Measurements from ENCODE around the gene CTXND1. TPM values are rescaled to one million over a fixed set of nuclear protein-coding genes. Genes with fewer than 3 reads are reported as not detected.

The CTXND1 gene
- polyA plus RNA-seq, 3 donors: not detected

DNA sequence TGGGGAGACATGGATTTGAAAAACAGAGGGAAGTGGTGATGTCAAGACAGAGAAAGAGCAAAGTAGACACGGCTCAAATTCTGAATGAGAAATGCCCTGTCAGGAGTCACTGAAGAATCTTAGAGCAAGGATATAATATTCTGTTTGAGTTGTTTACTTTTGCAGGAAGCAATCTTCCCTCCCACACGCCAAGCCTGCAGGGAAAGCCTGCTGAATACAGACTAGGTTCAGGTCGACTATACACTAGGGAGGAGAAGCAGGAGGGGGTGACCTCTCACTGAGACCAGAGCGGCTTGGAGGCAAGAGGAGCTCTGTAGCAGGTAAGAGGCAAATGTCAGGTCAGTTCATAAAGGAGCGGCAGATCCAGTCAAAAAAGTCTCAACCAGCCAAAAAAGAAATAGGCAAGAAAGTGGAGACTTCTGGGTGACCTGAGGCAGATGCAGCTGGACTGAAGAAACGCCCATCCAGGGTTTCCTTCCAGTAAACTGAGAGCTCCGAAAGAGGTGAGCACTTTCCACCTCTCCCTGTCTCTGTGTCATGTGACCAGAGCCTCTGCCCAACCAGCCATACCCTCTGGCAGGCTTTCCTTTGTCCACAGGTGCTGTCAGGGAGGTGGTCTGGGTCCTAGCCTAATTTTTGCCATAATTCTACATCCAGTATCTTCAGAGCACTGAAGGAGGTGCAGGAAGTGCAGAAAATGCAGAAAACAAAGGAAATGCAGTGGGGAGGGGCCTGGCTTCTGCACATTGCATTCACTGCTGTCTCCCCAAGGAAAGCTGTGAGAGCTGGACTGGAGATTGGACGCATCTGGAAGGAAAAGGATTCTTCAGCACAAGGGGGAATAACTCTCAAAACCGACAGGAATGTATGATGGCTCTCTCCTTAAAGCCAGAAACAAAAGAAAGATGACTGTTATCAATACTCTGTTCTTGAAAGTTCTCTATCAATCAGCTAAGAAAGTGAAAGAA is 37.8 kb upstream of the CTXND1 start:
- Mint-ChIP-seq H3K9me3 (peaks cover 0 to 6% (median 4%) of the 10 kb centered on the region in 7 donors), H3K36me3 (no peaks in the 10 kb centered on the region), H3K4me1 (no peaks in the 10 kb centered on the region), H3K27ac (peak overlapping the region in 1 of 7 donors; percentile 12), H3K4me3 (peak overlapping the region in 1 of 2 donors; percentile 18), H3K27me3 (ENCODE audit: low read depth in 3 of 3) (peaks cover 6 to 31% (median 18%) of the 10 kb centered on the region in 3 donors)
- no peaks in the 10 kb centered on the region for H3K9me3 ChIP-seq (replicated peaks in 1 of 2; ENCODE audit: control insufficient read depth in 1 of 2, insufficient read depth in 1 of 2, low read length in 2 of 2)
- peaks cover 0 to 5% of the 10 kb centered on the region in 2 donors for H3K27me3 ChIP-seq (ENCODE audit: control insufficient read depth in 2 of 2, insufficient read depth in 2 of 2, low read length in 2 of 2)
- H3K4me2 ChIP-seq (replicated peaks; ENCODE audit: extremely low read depth, low read length, poor library complexity, severe bottlenecking): no peak overlapping the region
- intact Hi-C loops (cut with micrococcal nuclease): no loop called here
- no peaks in the 10 kb centered on the region for H3K36me3 ChIP-seq (replicated peaks in 1 of 2; ENCODE audit: control insufficient read depth in 1 of 2, insufficient read depth in 2 of 2, low read length in 2 of 2)
- 76% methylated on average over 4 of the region's 9 CpGs for WGBS (ENCODE audit: insufficient coverage)
- DNase-seq: no peak
- no peak overlapping the region for H3K27ac ChIP-seq (ENCODE audit: low read depth in 1 of 2, low read length in 2 of 2)
- no peaks in the 10 kb centered on the region for H3K79me2 ChIP-seq (ENCODE audit: insufficient read depth, low read length)
- no peak overlapping the region for H3K9ac ChIP-seq (ENCODE audit: insufficient read depth, low read length, poor library complexity, severe bottlenecking)
- no peak overlapping the region for H2AFZ ChIP-seq (ENCODE audit: insufficient read depth, low read depth, low read length, poor library complexity, severe bottlenecking)
- no peaks in the 10 kb centered on the region for H3K4me1 ChIP-seq (ENCODE audit: control insufficient read depth in 1 of 2, insufficient read depth in 2 of 2, low read length in 2 of 2)
- no peak overlapping the region for H3K4me3 ChIP-seq (replicated peaks in 1 of 3; ENCODE audit: low read depth in 2 of 3, low read length in 3 of 3)
- no peak for TF ChIP-seq CTCF (IDR thresholded peaks at IDR 0.05)
- no peaks in the 10 kb centered on the region for H4K20me1 ChIP-seq (ENCODE audit: insufficient read depth, low read length)

DNA sequence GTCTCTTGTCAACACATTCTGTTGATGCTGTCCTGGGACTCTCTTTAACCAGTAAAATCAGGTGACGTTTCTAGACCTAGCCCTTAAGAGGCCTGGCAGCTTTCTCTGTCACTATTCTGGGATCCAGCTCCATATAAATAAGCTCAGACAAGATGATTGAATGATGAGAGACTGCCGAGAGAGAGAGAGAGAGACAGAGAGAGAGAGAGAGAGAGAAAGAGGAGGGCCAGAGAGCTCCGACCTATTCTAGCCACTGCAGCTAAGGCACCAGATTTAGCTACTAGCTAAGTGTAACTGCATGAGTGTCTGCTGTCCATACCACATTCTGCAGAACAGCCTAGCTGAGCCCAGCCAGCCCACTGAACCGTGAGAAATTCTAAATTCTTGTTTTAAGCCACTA is 36.1 kb upstream of the CTXND1 start:
- intact Hi-C loops (cut with micrococcal nuclease): no loop called here
- no peak overlapping the region for H3K4me3 Mint-ChIP-seq
- no peaks in the 10 kb centered on the region for H4K20me1 ChIP-seq (ENCODE audit: insufficient read depth, low read length)

More for the DNA sequence above, 36.1 kb upstream of the CTXND1 start:
- DNase-seq: no peak
- WGBS (ENCODE audit: insufficient coverage): no CpG with 5 or more reads among the region's 4 CpGs
- Mint-ChIP-seq H3K36me3 (no peaks in the 10 kb centered on the region), H3K27me3 (ENCODE audit: low read depth in 3 of 3) (peaks cover 2 to 28% (median 18%) of the 10 kb centered on the region in 3 donors), H3K9me3 (peaks cover 0 to 6% (median 4%) of the 10 kb centered on the region in 7 donors), H3K27ac (no peak overlapping the region), H3K4me1 (no peaks in the 10 kb centered on the region)
- Histone ChIP-seq H3K4me1 (ENCODE audit: control insufficient read depth in 1 of 2, insufficient read depth in 2 of 2, low read length in 2 of 2) (no peaks in the 10 kb centered on the region), H3K4me3 (replicated peaks in 1 of 3; ENCODE audit: low read depth in 2 of 3, low read length in 3 of 3) (no peak overlapping the region), H3K27ac (ENCODE audit: low read depth in 1 of 2, low read length in 2 of 2) (no peak overlapping the region), H3K9me3 (replicated peaks in 1 of 2; ENCODE audit: control insufficient read depth in 1 of 2, insufficient read depth in 1 of 2, low read length in 2 of 2) (no peaks in the 10 kb centered on the region), H3K27me3 (ENCODE audit: control insufficient read depth in 2 of 2, insufficient read depth in 2 of 2, low read length in 2 of 2) (peaks cover 0 to 5% of the 10 kb centered on the region in 2 donors), H2AFZ (ENCODE audit: insufficient read depth, low read depth, low read length, poor library complexity, severe bottlenecking) (no peak overlapping the region), H3K9ac (ENCODE audit: insufficient read depth, low read length, poor library complexity, severe bottlenecking) (no peak overlapping the region), H3K4me2 (replicated peaks; ENCODE audit: extremely low read depth, low read length, poor library complexity, severe bottlenecking) (no peak overlapping the region), H3K79me2 (ENCODE audit: insufficient read depth, low read length) (no peaks in the 10 kb centered on the region), H3K36me3 (replicated peaks in 1 of 2; ENCODE audit: control insufficient read depth in 1 of 2, insufficient read depth in 2 of 2, low read length in 2 of 2) (no peaks in the 10 kb centered on the region)
- no peak for TF ChIP-seq CTCF (IDR thresholded peaks at IDR 0.05)
